ENCODE data around the gene IRF8.
"Not testable (repeated sequence)": the region's sequence is repeated elsewhere in the genome, so short reads cannot be mapped to it uniquely, and the experiment has no call there.

IRF8 gene

DNA sequence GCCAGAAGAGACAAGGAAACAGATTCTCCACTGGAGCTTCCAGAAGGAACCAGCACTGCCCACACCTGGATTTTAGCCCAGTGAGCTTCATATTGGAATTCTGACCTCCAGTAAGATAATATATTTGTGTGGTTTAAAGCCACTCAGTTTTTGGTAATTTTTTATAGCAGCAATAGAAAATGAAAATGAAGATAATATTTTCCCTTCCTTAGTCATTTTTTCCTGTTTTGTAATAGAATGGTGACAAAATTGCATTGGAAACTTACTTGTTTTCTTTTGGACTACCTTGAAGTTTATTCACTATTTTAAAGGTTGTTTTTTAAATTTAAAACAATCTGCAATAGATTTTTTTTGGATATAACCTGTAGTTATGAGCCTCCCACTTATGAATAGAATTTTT, 29.8 kb upstream of the IRF8 start:
- DNase-seq: no peak

GRCh38 chr16:85869785-85870558, 29.0 kb upstream of the IRF8 start:
- DNase-seq: no peak

GRCh38 chr16:85871756-85872155, 27.2 kb upstream of the IRF8 start:
- DNase-seq: no peak

GRCh38 chr16:85872734-85873133, 26.2 kb upstream of the IRF8 start:
- DNase-seq: no peak

- no peak for DNase-seq
These were observed 25.8 kb upstream of the IRF8 start for GRCh38 chr16:85873153-85873552.

DNA sequence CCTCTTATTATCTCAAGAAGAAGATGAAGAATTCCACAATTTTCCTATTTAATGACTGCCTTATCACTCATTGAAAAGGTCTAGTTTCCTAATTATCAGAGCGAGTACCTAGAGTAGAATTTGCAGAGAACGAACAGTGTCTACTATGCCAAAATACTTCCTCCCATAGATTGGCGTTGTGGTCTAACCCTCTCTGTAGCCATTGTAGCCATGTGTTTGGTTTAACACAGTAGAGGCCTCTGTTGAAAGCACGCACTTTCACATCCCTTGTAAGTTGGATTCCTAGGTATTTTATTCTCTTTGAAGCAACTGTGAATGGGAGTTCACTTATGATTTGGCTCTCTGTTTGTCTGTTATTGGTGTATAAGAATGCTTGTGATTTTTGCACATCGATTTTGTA, 24.9 kb upstream of the IRF8 start:
- not testable (repeated sequence) for DNase-seq

DNA sequence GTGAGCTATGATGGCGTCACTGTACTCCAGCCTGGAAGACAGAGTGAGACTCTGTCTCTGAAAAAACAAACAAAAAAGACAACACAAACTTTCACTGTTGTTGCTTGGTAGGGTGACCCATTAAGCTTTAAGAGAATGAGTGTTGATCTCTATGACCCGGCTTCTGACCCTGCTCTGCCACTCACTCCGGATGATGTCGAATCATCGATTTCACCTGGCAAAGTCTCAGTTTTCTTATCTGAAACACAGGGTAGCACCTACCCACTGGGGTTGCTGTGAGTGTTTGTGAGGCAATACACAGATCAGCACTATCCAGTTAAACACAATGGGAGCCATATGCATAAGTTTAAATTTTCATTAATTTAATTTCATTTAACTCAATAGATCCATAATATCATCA, 20.6 kb upstream of the IRF8 start:
- no peak for DNase-seq

DNA sequence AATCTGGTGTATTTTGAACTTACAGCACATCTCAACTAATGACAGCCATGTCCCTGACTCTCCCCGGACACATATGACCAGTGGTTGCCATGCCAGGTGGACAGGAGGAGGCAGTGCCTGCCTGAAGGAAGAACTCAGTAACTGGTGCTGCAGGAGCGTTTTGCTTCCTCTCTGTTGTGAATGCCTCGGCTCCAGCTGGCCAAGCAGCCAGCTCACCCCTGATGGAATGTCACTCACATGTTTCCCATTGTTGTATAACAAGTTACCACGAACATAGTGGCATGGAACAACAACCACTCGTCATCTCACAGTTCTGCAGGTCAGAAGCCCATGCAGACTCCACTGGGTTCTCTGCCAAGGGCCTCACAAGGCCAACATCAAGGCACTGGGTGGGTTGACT, 20.1 kb upstream of the IRF8 start:
- DNase-seq: no peak

DNA sequence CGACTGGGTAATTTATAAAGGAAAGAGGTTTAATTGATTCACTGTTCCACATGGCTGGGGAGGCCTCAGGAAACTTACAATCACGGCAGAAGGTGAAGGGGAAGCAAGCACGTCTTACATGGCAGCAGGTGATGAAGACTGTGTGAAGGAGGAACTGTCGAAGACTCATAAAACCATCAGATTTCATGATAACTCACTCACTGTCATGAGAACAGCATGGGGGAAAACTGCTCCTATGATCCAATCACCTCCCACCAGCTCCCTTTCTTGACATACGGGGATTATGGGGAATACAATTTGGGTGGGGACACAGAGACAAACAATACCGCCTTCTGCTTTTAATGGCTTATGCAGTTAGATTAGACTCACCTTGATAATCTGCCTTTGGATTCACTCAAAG, 19.4 kb upstream of the IRF8 start:
- DNase-seq: no peak

DNA sequence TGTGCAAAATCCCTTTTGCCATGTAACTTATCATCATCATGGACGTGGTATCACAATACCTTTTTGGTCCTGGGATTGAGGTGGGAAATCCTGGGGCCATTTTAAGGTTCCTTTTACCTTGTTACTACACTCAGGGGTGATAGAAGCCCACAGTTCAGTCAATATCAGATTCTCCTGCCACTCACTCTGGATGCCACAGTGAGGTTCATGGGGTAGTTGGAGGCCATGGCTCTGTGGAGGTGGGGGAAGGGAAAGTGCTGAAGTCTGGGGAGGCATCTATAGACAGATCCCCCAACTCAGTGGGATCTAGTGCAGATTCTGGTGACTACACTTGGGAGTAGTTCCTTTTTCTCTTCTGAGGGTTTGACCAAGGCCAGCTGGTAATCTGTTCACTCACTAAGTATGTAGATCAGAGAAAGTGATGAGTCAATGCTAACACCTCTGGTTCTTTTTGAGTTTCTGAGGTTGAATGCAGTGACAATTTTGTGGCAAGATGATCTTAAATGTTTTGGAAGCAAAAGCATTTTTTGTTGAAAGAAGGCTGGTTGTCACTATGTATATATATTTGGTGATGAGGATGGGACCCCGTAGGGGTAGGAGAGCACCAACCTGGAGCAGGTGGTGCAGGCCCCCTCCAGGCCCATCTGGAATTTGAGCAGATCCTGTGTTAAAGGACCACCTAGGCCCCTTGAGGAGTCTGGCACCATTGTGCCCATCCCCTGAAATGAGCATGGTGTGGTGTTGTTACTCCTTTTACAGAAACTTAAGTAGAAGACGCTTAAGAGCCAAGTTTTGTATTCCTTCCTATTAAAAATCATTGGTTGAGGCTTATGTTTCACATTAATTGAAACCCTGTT, 18.8 kb upstream of the IRF8 start:
- DNase-seq: no peak

- no peak for DNase-seq
These were observed 18.1 kb upstream of the IRF8 start for GRCh38 chr16:85880861-85881260.

DNA sequence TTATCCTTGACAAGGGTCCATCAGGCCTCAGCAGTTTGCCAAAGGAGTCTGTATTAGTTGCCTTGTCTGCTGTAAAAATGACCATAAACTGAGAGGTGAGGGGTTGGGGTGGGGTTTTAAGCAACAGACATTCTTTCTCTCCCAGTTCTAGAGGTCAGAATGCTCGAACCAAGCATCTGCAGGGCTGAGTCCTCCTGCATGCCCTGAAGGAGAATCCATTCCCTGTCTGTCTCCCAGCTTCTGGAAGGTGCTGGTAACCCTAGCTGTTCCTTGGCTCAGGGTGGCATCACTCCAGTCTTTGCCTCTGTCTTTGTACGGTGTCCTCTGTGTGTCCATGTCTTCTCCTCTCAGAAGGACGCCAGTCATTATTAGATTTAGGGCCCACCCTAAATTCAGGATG, 17.5 kb upstream of the IRF8 start:
- DNase-seq: no peak

GRCh38 chr16:85882181-85882810, 16.7 kb upstream of the IRF8 start:
- DNase-seq: no peak

- no peak for DNase-seq
These were observed 15.1 kb upstream of the IRF8 start for GRCh38 chr16:85883813-85884212.

GRCh38 chr16:85884808-85885463, 14.0 kb upstream of the IRF8 start:
- DNase-seq: no peak

- no peak for DNase-seq
These were observed 13.4 kb upstream of the IRF8 start for GRCh38 chr16:85885537-85885936.

GRCh38 chr16:85888405-85889331, 10.3 kb upstream of the IRF8 start:
- DNase-seq: no peak

- no peak for DNase-seq
These were observed 7.8 kb upstream of the IRF8 start for GRCh38 chr16:85891033-85891775.

GRCh38 chr16:85891776-85892166, 7.2 kb upstream of the IRF8 start:
- no peak for DNase-seq

- DNase-seq: no peak
These were observed 6.2 kb upstream of the IRF8 start for GRCh38 chr16:85892760-85893159.

DNA sequence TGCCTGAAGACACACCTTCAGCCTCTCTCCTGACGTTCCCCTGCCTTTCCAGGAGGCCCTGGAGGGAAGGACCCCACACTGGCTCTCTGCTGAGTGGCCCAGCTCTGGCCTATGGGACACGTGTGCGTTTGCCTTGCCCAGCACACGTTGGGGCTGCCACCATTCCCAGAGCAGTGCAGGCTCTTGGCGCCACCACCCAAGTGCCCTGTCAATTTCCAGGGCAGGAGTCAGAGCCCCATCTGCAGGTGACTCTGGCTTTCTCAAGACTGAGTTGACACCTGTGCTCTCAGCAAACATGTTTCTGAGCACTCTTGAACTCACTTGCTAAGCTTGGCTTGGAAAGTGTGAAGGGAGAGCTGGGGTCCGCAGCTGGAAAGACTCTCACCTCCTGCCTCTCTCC, 4.7 kb upstream of the IRF8 start:
- DNase-seq: no peak
